NCI-H2081 treated with DMSO at 0.1 percent for 48 hours (cell line): Measurements from ENCODE around the gene REC8.

Experiments
- DNase-seq: peaks from one replicate; lab custom pipeline; 2025; lab: John Stamatoyannopoulos, UW

Gene REC8

GRCh38 chr14:24159777-24160498 lies 11.9 kb upstream of the REC8 start:
- no peak for DNase-seq

- no peak for DNase-seq
Observed at GRCh38 chr14:24160499-24160849, 11.4 kb upstream of the REC8 start.

GRCh38 chr14:24160850-24161804 lies 10.8 kb upstream of the REC8 start, which contains the start of gene IRF9:
IRF9 (plus strand) TSS chr14:24161265; CDS start chr14:24162145, 880 bp downstream.
- peak; percentile 64 for DNase-seq

GRCh38 chr14:24162093-24162492 lies 9.8 kb upstream of the REC8 start:
- DNase-seq = no peak

DNA sequence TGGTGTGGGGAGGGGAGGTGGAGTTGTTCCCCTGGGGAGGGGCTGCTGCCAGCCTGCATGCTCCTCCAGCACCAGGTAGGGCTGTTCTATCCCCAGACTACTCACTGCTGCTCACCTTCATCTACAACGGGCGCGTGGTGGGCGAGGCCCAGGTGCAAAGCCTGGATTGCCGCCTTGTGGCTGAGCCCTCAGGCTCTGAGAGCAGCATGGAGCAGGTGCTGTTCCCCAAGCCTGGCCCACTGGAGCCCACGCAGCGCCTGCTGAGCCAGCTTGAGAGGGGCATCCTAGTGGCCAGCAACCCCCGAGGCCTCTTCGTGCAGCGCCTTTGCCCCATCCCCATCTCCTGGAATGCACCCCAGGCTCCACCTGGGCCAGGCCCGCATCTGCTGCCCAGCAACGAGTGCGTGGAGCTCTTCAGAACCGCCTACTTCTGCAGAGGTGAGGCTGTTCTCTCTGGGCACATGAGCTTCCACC lies 7.3 kb upstream of the REC8 start:
- DNase-seq = no peak

DNA sequence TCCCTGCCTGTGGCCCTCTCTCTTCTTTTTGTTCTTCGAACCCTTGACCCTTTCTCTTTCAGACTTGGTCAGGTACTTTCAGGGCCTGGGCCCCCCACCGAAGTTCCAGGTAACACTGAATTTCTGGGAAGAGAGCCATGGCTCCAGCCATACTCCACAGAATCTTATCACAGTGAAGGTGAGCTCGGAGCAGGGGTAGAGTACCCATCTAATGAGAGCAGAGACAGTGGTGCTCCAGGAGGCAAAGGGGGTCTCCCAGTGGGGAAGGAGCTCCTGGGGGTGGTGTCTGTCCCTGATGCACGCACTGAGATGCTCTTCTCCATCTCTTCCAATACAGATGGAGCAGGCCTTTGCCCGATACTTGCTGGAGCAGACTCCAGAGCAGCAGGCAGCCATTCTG lies 6.1 kb upstream of the REC8 start:
- DNase-seq = no peak

DNA sequence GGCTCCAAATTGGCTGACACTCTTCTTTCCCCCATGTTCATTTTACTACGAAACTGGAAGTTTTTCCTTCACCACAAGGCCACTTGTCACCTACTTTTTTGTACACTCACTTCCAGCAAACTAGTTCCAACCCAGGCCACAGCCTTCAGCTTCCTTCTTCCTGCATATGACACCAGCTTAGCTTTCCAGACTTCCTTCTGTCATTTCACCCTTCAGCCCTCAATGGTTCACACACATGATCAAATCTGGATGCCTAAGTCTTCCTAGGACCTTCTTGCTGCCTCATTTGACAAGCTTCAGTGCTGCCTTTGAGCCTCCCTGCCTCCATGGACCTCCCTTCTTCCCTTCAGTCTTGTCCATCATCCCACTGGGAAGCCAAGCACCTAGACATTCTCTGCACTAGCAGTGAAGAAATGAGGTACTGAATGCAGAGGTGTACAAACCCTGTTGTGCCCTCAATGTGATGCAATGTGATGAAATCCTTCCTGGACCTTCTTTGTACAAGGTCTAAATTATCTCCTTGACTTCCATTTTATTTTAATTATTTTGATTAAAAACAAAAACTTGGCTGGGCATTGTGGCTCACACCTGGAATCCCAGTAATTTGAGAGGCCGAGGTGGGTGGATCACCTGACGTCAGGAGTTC lies 4.3 kb upstream of the REC8 start:
- no peak for DNase-seq

DNA sequence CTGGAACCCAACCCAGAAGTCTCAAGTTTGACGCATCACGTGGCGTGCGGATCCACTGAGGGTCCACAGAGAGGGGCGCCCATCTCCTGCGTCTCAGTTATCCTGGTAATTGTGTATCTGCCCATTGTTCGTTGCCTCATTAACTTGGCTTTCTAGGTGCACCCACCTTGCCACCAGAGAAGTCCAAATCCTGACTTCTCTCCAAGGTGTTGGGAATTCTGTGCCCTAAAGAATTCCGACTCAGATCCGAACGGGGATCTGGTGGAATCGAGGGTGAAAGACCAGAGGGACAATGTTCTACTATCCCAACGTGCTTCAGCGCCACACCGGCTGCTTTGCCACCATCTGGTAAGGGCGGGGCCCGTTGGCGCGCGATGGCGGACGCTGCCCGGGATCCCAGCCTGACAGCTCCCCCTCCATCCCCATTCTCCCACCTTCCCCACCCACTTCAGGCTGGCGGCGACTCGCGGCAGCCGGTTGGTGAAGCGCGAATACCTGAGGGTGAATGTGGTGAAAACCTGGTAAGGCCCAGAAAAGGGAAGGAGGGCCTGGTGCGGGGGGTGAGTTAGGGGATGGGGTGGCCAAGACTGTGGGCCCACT lies 481 bp downstream of the REC8 start:
- no peak for DNase-seq

DNA sequence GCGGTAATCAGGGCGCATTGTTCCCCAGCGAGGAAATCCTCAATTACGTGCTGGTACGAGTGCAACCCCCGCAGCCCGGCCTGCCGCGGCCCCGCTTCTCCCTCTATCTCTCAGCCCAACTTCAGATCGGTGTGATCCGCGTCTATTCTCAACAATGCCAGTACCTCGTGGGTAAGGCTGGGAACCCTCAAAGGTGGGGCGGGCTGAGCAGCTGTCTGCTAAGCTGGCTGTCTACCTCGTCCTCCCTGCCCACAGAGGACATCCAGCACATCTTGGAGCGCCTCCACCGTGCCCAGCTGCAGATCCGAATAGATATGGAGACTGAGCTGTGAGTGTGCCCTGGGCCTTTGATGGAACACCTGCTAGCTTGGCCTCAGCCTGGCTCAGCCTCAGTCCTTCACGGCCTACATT lies 996 bp downstream of the REC8 start:
- no peak for DNase-seq

- DNase-seq = no peak
Observed at GRCh38 chr14:24176599-24176998, 4.7 kb downstream of the REC8 start.

DNA sequence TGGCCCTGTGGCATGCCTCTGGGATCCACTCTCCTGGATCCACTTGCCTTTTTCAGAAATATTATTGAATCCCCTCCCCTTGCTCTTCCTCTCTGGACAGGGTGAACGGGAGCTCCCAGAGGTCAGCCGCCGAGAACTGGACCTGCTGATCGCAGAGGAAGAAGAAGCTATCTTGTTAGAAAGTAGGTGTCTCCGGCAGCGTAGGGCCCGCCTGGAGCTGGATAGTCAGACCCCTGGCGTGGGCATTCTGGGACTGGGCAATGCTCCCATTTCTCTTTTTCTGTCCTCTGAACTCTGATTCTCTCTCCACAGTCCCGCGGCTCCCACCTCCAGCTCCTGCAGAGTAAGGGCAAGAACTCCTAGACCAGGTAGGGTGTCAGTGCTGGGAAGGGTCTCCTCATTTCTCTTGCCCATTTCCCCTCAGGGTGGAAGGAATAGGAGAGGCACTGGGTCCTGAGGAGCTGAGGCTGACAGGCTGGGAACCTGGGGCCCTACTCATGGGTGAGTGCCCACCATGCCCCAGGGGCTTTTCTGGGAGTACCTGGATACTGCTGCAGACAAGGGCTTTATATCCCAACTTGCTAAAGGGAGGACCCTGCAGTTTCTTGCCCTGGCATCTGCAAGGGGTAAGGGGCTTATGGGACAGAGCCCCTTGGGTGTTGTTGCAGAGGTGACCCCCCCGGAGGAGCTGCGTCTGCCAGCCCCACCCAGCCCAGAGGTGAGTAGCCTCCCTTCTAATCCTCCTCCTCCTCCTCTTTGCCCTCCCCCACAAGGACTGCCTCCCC lies 5.4 kb downstream of the REC8 start:
- no peak for DNase-seq

DNA sequence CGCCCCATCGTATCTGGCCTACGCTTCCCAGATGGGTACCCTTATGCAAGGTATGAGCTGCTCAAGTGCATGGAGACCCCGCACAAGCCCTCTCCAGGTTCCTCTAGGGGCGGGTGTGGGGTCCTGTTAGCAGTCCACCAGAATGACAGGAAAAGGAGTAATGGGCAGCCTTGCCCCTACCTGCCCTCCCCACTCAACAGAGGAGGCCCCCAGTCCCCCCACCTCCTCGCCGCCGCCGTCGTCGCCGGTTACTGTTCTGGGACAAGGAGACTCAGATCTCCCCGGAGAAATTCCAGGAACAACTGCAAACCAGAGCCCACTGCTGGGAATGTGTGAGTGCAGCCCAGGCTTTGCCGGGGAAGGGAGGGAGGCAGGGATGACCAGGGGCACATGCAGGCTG lies 6.0 kb downstream of the REC8 start:
- DNase-seq = no peak

DNA sequence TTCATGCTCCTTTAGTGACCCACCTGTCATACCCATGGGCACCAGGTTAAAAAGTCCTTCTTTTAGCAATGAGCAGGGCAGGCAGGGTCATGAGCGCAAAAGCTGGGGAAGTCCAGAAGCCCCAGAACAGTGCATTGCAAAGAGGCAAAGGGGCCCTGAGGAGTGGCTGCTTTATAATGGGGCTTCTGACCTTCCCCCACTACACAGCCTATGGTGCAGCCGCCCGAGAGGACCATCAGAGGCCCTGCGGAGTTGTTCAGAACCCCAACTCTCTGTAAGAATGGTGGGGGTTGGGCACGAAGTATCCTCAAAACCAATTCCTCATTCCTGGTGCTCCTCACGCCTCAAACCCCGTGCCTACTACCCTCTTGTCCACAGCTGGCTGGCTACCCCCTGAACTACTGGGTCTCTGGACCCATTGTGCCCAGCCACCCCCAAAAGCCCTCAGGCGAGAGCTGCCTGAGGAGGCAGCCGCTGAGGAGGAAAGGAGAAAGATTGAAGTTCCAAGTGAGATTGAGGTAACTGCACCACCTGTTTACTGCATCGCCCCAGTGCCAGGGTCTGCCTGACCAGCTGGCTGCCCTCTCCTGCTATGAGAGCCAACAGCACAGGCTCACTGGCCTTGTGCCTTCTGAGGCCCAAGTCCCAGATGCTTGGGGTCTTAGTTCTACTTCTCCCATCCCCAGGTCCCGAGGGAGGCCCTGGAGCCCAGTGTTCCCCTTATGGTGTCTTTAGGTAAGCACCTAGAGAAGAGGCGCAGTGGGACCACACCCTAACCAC lies 6.7 kb downstream of the REC8 start:
- DNase-seq = no peak

DNA sequence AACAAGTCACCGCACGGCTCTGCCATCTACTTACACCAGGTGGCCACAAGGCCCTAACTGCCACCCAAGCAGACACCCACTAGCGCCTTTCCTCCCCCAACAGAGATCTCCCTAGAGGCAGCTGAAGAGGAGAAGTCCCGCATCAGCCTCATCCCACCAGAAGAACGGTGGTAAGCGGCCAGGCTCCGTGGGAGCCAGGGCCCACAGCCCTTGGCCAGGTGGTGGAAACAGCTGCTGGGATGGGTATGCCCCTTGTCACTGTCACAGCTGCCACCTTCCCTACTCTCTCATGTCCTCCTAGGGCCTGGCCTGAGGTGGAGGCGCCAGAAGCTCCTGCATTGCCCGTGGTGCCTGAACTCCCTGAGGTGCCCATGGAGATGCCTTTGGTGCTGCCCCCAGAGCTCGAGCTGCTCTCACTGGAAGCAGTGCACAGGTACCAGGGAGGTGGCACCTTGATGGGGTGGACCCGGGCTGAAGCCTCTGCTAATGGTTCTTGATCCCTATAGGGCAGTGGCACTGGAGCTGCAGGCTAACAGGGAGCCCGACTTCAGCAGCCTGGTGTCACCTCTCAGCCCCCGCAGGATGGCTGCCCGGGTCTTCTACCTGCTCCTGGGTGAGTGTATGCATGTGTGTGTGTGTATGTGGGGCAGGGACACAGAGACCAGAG lies 7.5 kb downstream of the REC8 start:
- DNase-seq = no peak

- DNase-seq = no peak
Observed at GRCh38 chr14:24179961-24180796, 8.3 kb downstream of the REC8 start.

DNA sequence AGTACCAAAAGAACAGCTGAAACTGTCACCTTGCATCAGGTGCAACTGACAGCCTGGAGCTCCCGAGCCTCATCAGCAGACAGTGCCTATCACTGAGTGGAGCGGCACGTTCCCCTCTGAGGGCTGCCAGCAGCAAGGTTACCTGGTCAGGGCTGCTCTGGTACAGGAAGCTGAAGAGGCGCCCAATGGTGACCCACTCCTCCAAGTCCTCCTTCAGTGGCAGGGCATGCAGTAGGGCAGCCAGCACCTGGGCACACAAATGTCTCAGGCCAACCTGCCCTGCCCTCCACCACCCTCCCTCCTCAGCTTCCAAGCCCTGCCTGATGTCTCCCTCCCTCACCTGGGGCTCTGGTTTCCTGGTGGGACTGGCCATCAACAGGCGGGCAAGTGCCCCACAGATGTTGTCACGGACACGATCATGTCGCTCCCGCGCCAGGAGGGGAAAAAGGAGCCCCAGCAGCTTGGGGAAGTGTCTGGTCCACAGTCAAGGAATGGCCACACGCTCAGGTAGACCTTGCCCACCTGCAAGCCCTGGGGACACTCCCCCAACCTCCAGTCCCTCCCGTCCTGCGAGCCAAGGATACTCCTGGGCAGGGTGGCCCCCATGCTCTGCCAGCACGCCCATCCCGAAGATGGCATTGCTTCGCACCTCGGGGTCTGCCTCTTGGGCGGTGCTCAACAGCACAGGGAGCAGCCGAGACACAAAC lies 9.6 kb downstream of the REC8 start:
- no peak for DNase-seq

DNA sequence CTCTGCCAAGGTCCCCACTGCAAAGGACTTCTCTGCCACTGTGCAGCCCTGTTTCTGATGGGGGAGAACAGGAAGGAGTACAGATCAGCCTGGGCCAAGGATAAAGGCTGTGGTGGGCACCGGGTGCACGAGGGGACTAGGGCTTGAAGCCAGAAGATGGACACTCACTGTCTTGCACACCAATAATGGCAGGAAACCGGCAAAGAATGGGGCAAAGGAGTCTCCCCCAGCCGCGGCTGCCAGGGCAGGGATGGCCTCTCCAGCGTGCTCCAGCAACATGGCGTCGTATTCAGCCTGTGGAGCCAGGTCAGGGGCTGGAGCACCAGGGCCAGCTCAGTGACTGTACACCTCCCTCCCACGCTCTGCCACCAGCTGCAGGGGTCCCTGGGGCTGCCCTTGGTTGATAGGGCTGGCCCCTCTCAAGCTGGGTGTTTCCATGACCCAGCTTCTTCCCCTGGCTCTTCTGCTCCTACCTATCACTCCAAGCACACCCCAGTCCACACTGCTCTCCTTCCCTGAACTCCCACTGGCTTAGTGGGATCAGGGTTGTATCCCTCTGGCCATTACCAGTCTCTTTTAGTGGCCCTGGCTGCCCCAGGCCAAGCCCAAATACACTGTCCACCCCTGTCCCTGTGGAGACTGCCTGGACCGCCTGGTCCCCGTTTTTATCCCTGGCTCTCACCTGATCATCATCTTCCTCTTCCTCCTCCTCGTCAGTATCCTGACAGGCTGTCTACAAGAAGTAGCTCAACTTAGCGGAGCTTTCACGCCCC lies 10.4 kb downstream of the REC8 start:
- DNase-seq = no peak

- DNase-seq = no peak
Observed at GRCh38 chr14:24183014-24183481, 11.2 kb downstream of the REC8 start.
